Stimulated activated CD4-positive, alpha-beta T cell treated with anti-CD3 and anti-CD28 coated beads, Interleukin-2, amount 100 ng/mL, for 48 hours (primary cell): ENCODE measurements around the gene RARA.
"Not testable (repeated sequence)": the region's sequence is repeated elsewhere in the genome, so short reads cannot be mapped to it uniquely, and the experiment has no call there.

Experiments used
- DNase-seq, 2 donors: peaks; one replicate each; pipeline ENCODE4 v3.0.0-alpha.2; 2020

Gene RARA

GRCh38 chr17:40298726-40299125 lies 10.3 kb upstream of the RARA start:
- DNase-seq = no peak

DNA sequence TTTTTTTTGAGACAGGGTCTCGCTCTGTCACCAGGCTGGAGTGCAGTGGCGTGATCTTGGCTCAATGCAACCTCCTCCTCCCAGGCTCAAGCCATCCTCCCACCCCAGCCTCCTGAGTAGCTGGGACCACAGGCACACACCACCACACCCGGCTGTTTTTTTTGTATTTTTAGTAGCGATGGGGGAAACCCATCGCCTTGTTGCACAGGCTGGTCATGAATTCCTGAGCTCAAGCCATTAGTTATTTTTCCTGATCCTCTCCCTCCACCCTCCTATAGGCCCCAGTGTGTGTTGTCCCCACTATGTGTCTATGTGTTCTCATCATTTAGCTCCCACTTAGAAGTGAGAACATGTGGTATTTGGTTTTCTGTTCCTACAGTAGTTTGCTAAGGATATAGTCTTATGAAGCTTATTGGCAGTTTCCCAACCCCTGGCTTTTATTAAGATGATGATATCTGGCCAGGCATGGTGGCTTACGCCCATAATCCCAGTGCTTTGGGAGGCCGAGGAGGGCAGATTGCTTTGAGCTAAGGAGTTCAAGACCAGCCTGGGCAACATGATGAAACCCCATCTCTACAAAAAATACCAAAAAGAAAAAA lies 9.7 kb upstream of the RARA start:
- not testable (repeated sequence) for DNase-seq

DNA sequence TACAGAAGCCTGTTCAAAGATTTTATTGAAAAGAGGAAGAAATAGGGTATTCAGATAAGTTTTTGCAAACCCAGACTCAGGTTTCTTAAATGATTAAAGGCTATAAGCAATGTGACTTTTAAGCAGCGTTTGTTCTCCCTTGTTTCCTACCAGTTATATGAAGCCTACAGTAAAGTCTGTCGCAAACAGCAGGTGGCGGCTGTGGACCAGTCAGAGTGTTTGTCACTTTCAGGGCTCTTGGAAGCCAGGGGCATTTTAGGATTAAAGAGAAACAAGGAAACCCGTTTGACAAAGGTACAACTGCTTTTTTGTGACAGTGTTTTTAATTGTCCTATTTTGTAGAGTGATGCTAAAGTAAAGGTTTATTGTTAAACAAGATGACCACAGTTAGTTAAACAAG lies 7.7 kb upstream of the RARA start:
- no peak for DNase-seq

DNA sequence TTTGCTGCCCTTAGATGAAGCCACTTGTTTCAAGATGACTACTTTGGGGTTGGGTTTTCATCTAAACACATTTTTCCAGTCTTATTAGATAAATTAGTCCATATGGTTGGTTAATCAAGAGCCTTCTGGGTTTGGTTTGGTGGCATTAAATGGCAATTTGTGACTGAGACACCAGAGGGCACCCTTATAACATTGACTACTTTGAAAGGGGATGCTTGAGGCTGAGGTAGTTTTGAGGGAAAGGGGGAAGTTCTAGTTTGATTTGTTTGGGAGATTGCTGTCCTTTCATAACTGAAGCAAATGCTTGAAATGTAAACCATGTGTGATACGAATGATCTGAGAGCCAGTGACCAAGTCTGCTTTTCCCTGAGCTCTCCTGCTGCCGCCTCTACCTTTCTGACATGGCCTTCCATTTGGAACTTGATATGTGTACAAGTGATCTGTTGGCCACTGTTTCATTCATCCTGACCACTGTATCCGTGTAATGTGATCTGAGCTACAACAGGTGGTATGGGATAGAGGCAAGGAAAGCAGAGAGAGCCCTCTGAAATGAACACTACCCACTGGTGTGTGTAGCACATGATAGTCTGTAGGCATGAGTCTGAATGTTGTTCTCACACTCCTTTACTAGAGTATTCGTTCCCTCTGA lies 5.8 kb upstream of the RARA start:
- no peak for DNase-seq

DNA sequence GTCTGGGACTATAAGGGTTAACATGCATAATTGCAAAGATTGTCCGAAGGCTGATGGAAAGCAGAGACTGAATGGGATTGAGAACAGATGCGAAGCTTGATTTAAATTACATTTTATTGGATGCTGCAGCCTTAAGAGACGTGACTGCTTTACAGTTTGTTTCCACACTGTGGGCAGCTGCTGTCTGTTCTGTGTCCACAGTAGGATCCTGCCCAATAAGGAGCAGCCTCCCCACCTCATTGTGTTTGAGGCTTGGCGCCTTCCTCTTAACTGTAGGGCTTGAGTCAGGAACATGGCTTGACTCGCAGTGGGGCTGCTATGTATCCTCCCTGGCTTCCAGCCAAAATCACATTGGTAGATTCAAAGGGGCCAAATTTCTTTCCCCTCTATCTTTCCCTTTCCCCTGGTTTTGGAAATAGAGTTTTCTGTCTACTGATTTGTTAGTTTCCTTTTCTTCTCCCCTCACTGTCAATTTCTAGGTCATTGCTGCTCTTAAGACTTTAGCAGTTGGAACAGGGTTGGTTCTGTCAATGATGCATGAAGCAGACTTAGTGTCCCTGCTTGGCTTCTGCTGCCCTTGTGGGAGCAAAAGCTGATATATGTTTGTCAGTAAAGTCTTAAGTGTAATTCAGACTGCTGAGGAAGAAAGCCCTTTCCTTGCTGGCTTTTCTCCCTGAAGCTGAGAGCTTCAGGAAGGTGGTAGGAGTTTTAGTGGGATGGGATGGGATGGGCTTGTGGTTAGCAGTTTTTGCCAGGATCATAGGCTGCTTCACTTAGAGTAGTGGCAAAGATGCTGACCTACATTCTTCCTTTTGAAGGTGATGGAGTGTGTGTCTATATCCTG lies 5.0 kb upstream of the RARA start:
- DNase-seq = no peak

DNA sequence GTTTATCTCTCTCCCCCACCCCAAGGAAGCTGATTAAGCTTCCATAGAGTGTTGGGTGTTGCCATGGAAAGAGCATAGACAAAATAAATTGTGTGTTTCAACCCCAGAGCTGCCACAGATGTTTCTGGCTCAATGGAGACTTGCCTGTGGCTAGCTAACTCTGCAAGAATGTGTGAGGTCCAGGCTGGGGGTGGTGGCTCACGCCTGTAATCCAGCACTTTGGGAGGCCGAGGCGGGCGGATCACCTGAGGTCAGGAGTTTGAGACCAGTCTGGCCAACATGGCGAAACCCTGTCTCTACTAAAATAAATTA lies 4.5 kb upstream of the RARA start:
- not testable (repeated sequence) for DNase-seq

GRCh38 chr17:40304866-40305265 lies 4.1 kb upstream of the RARA start:
- DNase-seq = not testable (repeated sequence)

DNA sequence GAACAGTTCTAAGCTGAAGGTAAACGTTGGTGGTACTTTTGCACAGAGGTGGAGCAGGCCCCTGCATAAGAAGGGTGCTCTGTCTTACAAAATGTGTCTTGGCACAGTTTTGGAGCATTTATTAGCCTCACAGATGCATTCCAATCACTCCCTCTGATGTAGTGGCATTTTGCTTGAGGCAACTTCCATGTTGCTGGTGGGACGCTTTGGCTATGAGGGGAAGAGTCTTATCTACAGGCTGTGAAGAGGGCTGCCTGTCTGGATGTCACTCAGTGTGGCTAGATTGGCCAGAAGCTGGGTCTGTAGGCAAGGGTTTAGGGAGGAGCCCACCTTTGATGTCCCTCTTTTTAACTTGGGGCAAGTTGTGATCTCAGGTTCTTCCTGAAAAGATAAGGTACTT lies 2.6 kb upstream of the RARA start:
- no peak for DNase-seq

- no peak for DNase-seq
Observed at GRCh38 chr17:40307001-40307730, 1.8 kb upstream of the RARA start.

DNA sequence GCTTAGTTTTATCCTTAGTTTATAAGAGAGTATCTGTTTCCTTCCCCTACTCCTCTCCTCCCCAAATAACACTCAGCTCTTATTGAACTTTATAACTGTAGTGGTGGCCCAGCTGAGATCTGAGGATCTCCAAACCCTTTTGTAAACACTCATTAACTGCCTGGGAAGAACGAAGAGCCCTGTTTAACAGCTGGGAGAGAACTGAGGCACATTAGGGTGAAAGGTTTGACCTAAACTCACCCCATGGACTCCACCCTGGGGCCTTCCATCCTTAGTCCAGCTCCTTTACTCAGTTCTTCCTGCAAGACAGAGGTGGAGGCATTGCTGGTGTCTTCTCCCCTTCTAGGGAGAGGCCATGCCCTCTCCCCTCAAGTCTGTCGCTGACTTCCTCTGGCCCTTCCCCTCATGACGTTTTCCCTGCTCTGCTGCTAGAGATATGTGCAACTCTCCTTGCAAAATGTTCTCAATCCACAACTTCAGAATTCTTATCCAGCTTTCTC lies 1.2 kb upstream of the RARA start:
- DNase-seq = no peak

DNA sequence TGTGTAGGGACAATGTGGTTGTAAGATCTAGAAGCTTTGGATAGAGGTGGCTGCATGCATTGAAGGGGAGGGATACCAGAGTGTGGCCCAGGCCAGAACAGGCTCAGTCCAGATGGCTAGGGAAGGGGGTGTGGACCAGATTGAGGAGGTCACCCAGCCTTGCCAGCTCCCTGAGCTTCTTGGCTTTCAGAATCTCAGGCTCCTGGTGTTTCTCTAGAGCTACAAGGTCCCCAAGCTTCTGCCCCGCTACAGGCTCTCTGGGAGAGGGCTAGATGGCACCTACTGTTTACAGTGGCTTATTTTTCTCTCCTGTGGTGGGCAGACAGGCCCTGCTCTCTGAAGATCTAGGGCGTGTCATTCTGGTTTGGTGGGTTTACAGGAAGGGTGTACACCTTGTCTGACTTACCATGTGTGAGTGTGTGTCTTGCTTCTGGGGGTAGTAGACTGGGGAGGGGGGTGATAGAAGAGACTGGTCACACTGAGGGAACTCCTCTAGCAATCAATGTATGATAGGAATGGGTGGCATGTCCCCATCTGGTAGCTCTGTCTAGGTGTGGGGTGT lies 1.1 kb downstream of the RARA start:
- no peak for DNase-seq

GRCh38 chr17:40310882-40311391 lies 2.0 kb downstream of the RARA start:
- DNase-seq = no peak

DNA sequence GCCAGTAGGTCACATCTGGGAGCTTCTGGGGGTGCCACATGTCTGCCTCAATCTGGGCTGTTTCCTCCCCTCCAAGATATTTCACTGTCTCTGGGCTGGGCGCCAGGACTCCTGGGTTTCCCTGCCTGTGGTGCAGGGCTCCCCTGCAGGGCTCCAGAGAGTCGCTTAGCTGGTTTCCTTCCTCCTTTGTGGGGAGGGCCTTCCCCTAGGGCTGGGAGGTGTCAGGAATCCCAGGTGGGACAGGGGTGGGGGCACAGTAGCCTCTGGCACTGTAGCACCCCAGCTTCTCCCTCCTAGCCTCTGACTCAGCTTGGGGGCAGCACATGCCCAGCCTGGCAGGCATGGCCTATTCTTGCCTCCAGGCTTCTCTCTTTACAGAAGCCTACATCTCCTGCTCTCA lies 2.6 kb downstream of the RARA start:
- DNase-seq = no peak

DNA sequence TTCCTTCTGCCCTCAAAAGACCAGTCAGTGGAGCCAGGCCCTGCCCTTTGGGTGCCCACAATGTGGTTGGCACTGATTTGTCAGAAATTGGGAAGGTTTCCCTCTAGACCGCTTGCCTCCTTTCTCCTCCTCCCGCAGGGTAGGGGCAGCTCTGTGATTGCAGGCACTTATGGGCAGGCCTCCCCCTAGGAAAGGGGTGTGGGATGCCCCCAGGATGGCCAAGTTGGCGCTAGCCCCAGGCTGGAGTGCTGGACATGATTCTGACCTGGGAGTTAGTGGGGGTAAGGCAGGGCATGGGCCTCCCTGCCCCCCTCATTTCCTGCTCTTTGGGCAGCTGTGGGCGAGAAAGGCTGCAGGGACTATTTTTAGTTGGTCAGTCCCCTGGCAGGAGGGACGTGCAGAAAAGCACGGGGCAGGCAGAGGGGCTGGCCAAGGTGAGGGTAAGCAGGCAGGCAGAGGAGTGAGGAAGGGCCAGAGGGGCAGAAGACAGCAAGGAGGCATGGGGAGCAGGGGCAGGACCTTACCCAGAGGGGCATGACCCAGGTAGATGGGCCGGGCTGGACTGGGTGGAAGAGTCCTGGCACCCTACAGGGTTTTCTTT lies 3.3 kb downstream of the RARA start:
- DNase-seq = no peak

DNA sequence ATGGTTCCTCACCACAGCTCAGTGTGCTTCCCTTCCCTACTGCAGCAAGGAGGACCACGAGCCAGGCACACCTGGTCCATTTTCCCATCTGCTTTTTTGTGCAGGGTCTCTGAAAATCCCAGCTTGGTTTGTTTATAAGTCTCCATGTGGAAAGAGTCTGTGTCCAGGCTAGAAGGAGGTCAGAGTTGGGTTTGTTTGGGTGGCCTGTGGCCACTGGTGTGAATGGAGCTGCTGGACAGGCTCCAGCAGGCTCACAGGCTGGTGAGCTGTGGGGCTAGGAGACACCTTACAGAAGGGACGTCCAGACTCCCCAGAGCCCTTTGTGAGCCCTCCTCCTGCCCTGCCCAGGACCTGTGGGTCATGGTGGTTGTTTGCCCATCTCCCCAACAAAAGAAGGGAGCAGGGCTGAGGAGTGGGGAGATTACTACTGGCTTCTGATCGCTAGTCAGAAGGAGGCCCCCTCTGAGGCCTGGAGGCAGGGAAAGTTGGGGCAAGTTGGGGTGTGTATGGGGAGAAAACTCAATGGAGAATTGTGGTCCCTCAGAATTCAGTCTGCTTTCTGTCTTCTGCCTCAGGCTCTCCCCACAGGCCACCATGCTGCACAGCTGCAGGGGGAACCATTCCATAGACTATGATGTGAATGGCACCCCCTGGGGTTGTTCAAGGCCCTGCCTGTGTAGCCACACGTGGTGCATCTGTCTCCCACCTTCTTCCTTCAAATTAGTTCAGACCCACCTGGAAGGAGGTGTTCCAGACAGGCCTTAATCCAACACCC lies 4.1 kb downstream of the RARA start:
- no peak for DNase-seq

DNA sequence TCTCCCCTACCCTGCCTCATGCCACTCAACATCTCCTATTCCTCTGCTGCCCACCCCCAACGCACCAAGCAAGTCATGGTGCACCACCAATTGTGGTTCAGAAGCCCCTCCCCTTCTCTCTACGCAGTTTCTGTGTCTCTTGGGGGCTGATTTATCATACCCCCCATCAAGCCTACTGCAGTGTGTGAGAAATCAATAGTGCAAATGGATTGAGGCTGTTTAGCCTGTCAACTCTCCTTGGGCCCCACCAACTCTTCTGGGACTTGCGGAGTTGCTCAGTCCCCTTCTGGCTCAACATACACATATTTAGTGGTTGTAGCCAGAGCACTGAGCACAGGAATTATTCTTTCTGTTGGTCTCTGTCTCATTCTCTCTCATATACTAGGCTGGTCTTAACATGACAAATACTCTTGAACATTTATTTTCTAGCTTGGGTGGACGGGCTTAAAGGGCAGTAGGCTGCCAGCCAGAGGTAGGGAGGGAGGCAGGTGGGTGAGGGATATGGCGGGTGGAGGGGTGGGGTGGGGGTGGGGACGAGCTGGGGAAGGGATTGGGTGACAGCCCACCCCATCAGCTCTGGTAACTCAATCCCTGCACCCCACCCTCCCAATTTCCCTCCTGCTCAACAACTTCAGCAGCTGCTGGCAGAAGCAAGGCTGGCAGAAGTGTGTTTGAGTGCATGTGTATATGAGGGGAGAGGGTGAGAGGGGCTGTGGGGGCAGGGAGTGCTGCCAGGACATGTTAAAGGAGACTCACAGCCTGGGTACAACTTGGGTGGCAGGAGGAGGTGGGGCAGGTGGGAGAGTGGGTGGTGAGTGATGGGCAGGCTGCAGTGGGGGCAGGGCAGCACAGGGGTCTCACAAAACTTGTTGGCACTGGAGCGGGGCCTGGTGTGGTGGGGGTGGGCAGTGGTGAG lies 4.9 kb downstream of the RARA start:
- DNase-seq = no peak

- peak; percentile 71 to 75 for DNase-seq
Observed at GRCh38 chr17:40314584-40314956, 5.6 kb downstream of the RARA start.

- no peak for DNase-seq
Observed at GRCh38 chr17:40315206-40315605, 6.2 kb downstream of the RARA start.

GRCh38 chr17:40315678-40316570 lies 6.9 kb downstream of the RARA start:
- DNase-seq = no peak
